Fibroblast of skin of abdomen (primary cell): ENCODE measurements around the gene CLDN15. TPM values are rescaled to one million over a fixed set of nuclear protein-coding genes. Genes with fewer than 3 reads are reported as not detected.
"Not testable (repeated sequence)": the region's sequence is repeated elsewhere in the genome, so short reads cannot be mapped to it uniquely, and the experiment has no call there.

ENCODE experiments used
- DNase-seq: peaks from one replicate; pipeline ENCODE4 v3.0.0-alpha.2; 2013
- polyA plus RNA-seq, 2 experiments: library from polyadenylated mRNA; unstranded; fragments of 120-200 nt; gene quantifications; one replicate each; pipeline ENCODE4 v1.2.1, GENCODE V29; 2013; ENCODE audit not compliant: insufficient read length in 2 of 2

CLDN15 gene
- polyA plus RNA-seq (2013, experiment 1 of 2; ENCODE audit: insufficient read length): 3.9 TPM
- 4.5 TPM for polyA plus RNA-seq (2013, experiment 2 of 2; ENCODE audit: insufficient read length)

- DNase-seq: peak; percentile 72
Measured at GRCh38 chr7:101237206-101238067, at the start of gene CLDN15. TSS of gene CLDN15 (minus strand) at chr7:101237802. CDS start at chr7:101237581, 221 bp downstream.

- no peak for DNase-seq
Measured at GRCh38 chr7:101287032-101287431, 49.4 kb upstream of the CLDN15 start.

GRCh38 chr7:101285880-101286279, 48.3 kb upstream of the CLDN15 start:
- DNase-seq: not testable (repeated sequence)

GRCh38 chr7:101285171-101285570, 47.6 kb upstream of the CLDN15 start:
- no peak for DNase-seq

GRCh38 chr7:101280912-101281311, 43.3 kb upstream of the CLDN15 start:
- not testable (repeated sequence) for DNase-seq

- DNase-seq: no peak
Measured at GRCh38 chr7:101278461-101279292, 41.1 kb upstream of the CLDN15 start.

GRCh38 chr7:101277155-101277554, 39.6 kb upstream of the CLDN15 start:
- DNase-seq: no peak

- DNase-seq: no peak
Measured at GRCh38 chr7:101273206-101273605, 35.6 kb upstream of the CLDN15 start.

GRCh38 chr7:101271021-101271420, 33.4 kb upstream of the CLDN15 start:
- DNase-seq: no peak

GRCh38 chr7:101269664-101270063, 32.1 kb upstream of the CLDN15 start:
- no peak for DNase-seq

GRCh38 chr7:101265622-101266516, 28.3 kb upstream of the CLDN15 start:
- DNase-seq: no peak

GRCh38 chr7:101264102-101264706, 26.6 kb upstream of the CLDN15 start:
- DNase-seq: not testable (repeated sequence)

- DNase-seq: peak; percentile 45
Measured at GRCh38 chr7:101258243-101258731, 20.7 kb upstream of the CLDN15 start.

- no peak for DNase-seq
Measured at GRCh38 chr7:101255796-101256195, 18.2 kb upstream of the CLDN15 start.

- not testable (repeated sequence) for DNase-seq
Measured at GRCh38 chr7:101253199-101253598, 15.6 kb upstream of the CLDN15 start.

- DNase-seq: peak; percentile 98
Measured at GRCh38 chr7:101251871-101252659, 14.5 kb upstream of the CLDN15 start.

- DNase-seq: no peak
Measured at GRCh38 chr7:101250324-101250723, 12.7 kb upstream of the CLDN15 start.

GRCh38 chr7:101248276-101248675, 10.7 kb upstream of the CLDN15 start:
- no peak for DNase-seq

GRCh38 chr7:101245147-101245668, 7.6 kb upstream of the CLDN15 start:
- no peak for DNase-seq

GRCh38 chr7:101244375-101245146, 7.0 kb upstream of the CLDN15 start, which contains the start of gene FIS1:
TSS of gene FIS1 (minus strand) at chr7:101245081. CDS start at chr7:101245004, 77 bp downstream.
- peak; percentile 87 for DNase-seq
